ENCODE measurements around the gene XIRP2.

The XIRP2 gene

GRCh38 chr2:166888180-166888579, at the start of gene XIRP2:
Gene XIRP2 (plus strand): TSS chr2:166888480. CDS start chr2:166903483, 15,003 bp downstream.
- DNase-seq (ENCODE audit: low spot score) = no peak

- no peak for DNase-seq (ENCODE audit: low spot score)
Observed at GRCh38 chr2:166841152-166841551, 47.1 kb upstream of the XIRP2 start.

- no peak for DNase-seq (ENCODE audit: low spot score)
Observed at GRCh38 chr2:166841679-166842078, 46.6 kb upstream of the XIRP2 start.

- no peak for DNase-seq (ENCODE audit: low spot score)
Observed at GRCh38 chr2:166844111-166844510, 44.2 kb upstream of the XIRP2 start.

- DNase-seq (ENCODE audit: low spot score) = no peak
Observed at GRCh38 chr2:166862468-166863132, 25.7 kb upstream of the XIRP2 start.

- no peak for DNase-seq (ENCODE audit: low spot score)
Observed at GRCh38 chr2:166867874-166868514, 20.3 kb upstream of the XIRP2 start.

GRCh38 chr2:166870346-166870745, 17.9 kb upstream of the XIRP2 start:
- no peak for DNase-seq (ENCODE audit: low spot score)

GRCh38 chr2:166881177-166881576, 7.1 kb upstream of the XIRP2 start:
- no peak for DNase-seq (ENCODE audit: low spot score)

- no peak for DNase-seq (ENCODE audit: low spot score)
Observed at GRCh38 chr2:166882851-166883250, 5.4 kb upstream of the XIRP2 start.

GRCh38 chr2:166891727-166892126, 3.4 kb downstream of the XIRP2 start:
- no peak for DNase-seq (ENCODE audit: low spot score)

GRCh38 chr2:166892397-166892796, 4.1 kb downstream of the XIRP2 start:
- no peak for DNase-seq (ENCODE audit: low spot score)

- no peak for DNase-seq (ENCODE audit: low spot score)
Observed at GRCh38 chr2:166895243-166895642, 7.0 kb downstream of the XIRP2 start.

- DNase-seq (ENCODE audit: low spot score) = no peak
Observed at GRCh38 chr2:166897666-166898065, 9.4 kb downstream of the XIRP2 start.

GRCh38 chr2:166899676-166900075, 11.4 kb downstream of the XIRP2 start:
- DNase-seq (ENCODE audit: low spot score) = no peak

- DNase-seq (ENCODE audit: low spot score) = no peak
Observed at GRCh38 chr2:166900700-166901099, 12.4 kb downstream of the XIRP2 start.

- no peak for DNase-seq (ENCODE audit: low spot score)
Observed at GRCh38 chr2:166901336-166901735, 13.1 kb downstream of the XIRP2 start.

- DNase-seq (ENCODE audit: low spot score) = no peak
Observed at GRCh38 chr2:166916987-166917386, 28.7 kb downstream of the XIRP2 start.

- DNase-seq (ENCODE audit: low spot score) = no peak
Observed at GRCh38 chr2:166917415-166917814, 29.1 kb downstream of the XIRP2 start.

GRCh38 chr2:166921261-166921896, 33.1 kb downstream of the XIRP2 start:
- no peak for DNase-seq (ENCODE audit: low spot score)

GRCh38 chr2:166924967-166925366, 36.7 kb downstream of the XIRP2 start:
- no peak for DNase-seq (ENCODE audit: low spot score)

GRCh38 chr2:166926657-166927056, 38.4 kb downstream of the XIRP2 start:
- DNase-seq (ENCODE audit: low spot score) = no peak

GRCh38 chr2:166932032-166932431, 43.8 kb downstream of the XIRP2 start:
- no peak for DNase-seq (ENCODE audit: low spot score)

GRCh38 chr2:166934817-166935216, 46.5 kb downstream of the XIRP2 start:
- no peak for DNase-seq (ENCODE audit: low spot score)
